SJSA1 (cell line): ENCODE data around the gene RAVER2. TPM values are rescaled to one million over a fixed set of nuclear protein-coding genes. Genes with fewer than 3 reads are reported as not detected.

Experiments
- DNase-seq, 2 experiments: peaks; one replicate each; pipeline ENCODE4 v3.0.0-alpha.2; 2015 to 2020; ENCODE audit warnings: low spot score in 2 of 2, low read depth in 1 of 2
- H3K27ac ChIP-seq: fragments of 250-450 bp; sonication (Bioruptor Pico); 2 replicates; pipeline ENCODE4 v1.5.1; 2020; ENCODE audit warnings: mild to moderate bottlenecking, moderate library complexity
- H3K27me3 ChIP-seq: fragments of 250-450 bp; sonication (Bioruptor Pico); replicated peaks from 2 replicates; pipeline ENCODE4 v1.5.1; 2020; ENCODE audit warnings: mild to moderate bottlenecking, moderate library complexity
- H3K36me3 ChIP-seq: fragments of 250-450 bp; sonication (Bioruptor Pico); 2 replicates; pipeline ENCODE4 v1.5.1; 2020; ENCODE audit warnings: mild to moderate bottlenecking
- H3K4me1 ChIP-seq: fragments of 250-450 bp; sonication (Bioruptor Pico); replicated peaks from 2 replicates; pipeline ENCODE4 v1.6.1; 2021; ENCODE audit warnings: mild to moderate bottlenecking
- H3K4me3 ChIP-seq: fragments of 250-450 bp; sonication (Bioruptor Pico); 2 replicates; pipeline ENCODE4 v1.5.1; 2020; ENCODE audit warnings: mild to moderate bottlenecking
- H3K9me3 ChIP-seq: fragments of 250-450 bp; sonication (Bioruptor Pico); replicated peaks from 2 replicates; pipeline ENCODE4 v1.5.1; 2020; ENCODE audit warnings: mild to moderate bottlenecking
- total RNA-seq: library from RNA; depleted of rRNA; stranded (reverse); fragments of >200 nt; shearing (Covaris generic); gene quantifications from 2 replicates; pipeline ENCODE4 v1.2.3, GENCODE V29; 2014

The RAVER2 gene
- total RNA-seq, 1 experiment from 2014 or later: 0.47 TPM

- Histone ChIP-seq H3K9me3 (no peaks in the 10 kb centered on the region), H3K4me1 (peaks cover 29% of the 10 kb centered on the region), H3K27me3 (no peaks in the 10 kb centered on the region), H3K4me3 (no peak overlapping the region), H3K36me3 (peaks cover 54% of the 10 kb centered on the region), H3K27ac (no peak overlapping the region)
- no peak for DNase-seq
Observed at GRCh38 chr1:64834734-64835133, 89.9 kb downstream of the RAVER2 start.

- DNase-seq: peak in 1 of 2 experiments; percentile 47
- H3K4me1 ChIP-seq: peaks cover 29% of the 10 kb centered on the region
- peaks cover 70% of the 10 kb centered on the region for H3K36me3 ChIP-seq
- no peaks in the 10 kb centered on the region for H3K27me3 ChIP-seq
- H3K27ac ChIP-seq: peak overlapping the region; percentile 49
- H3K4me3 ChIP-seq: no peak overlapping the region
- no peaks in the 10 kb centered on the region for H3K9me3 ChIP-seq
Observed at GRCh38 chr1:64836802-64837201, 91.9 kb downstream of the RAVER2 start.

GRCh38 chr1:64838486-64838885 lies 93.6 kb downstream of the RAVER2 start:
- no peaks in the 10 kb centered on the region for H3K9me3 ChIP-seq
- peaks cover 71% of the 10 kb centered on the region for H3K36me3 ChIP-seq
- no peak for DNase-seq
- H3K4me3 ChIP-seq: no peak overlapping the region
- H3K27ac ChIP-seq: no peak overlapping the region; the same call in 1 of the 2 replicates
- H3K27me3 ChIP-seq: no peaks in the 10 kb centered on the region
- peaks cover 29% of the 10 kb centered on the region for H3K4me1 ChIP-seq

- Histone ChIP-seq H3K4me1 (peaks cover 29% of the 10 kb centered on the region), H3K36me3 (peaks cover 71% of the 10 kb centered on the region)
- DNase-seq: no peak
Observed at GRCh38 chr1:64839261-64839660, 94.4 kb downstream of the RAVER2 start.

GRCh38 chr1:64839732-64840405 lies 95.0 kb downstream of the RAVER2 start:
- no peak for DNase-seq
- Histone ChIP-seq H3K27me3 (no peaks in the 10 kb centered on the region), H3K4me3 (no peak overlapping the region), H3K36me3 (peaks cover 70% of the 10 kb centered on the region), H3K4me1 (peaks cover 25% of the 10 kb centered on the region), H3K9me3 (no peaks in the 10 kb centered on the region), H3K27ac (no peak overlapping the region)

More at GRCh38 chr1:64839261-64839660, 94.4 kb downstream of the RAVER2 start:
- no peak overlapping the region for H3K27ac ChIP-seq
- H3K9me3 ChIP-seq: no peaks in the 10 kb centered on the region
- H3K4me3 ChIP-seq: no peak overlapping the region
- no peaks in the 10 kb centered on the region for H3K27me3 ChIP-seq

- H3K4me3 ChIP-seq: no peak overlapping the region
- H3K27me3 ChIP-seq: no peaks in the 10 kb centered on the region
- H3K4me1 ChIP-seq: peaks cover 12% of the 10 kb centered on the region
- H3K36me3 ChIP-seq: peaks cover 61% of the 10 kb centered on the region
- H3K27ac ChIP-seq: no peak overlapping the region
- no peak for DNase-seq
- H3K9me3 ChIP-seq: no peaks in the 10 kb centered on the region
Observed at GRCh38 chr1:64841330-64842065, 96.6 kb downstream of the RAVER2 start.

- H3K9me3 ChIP-seq: no peaks in the 10 kb centered on the region
- DNase-seq: no peak
- H3K4me1 ChIP-seq: peaks cover 5% of the 10 kb centered on the region
- no peak overlapping the region for H3K4me3 ChIP-seq
- peaks cover 59% of the 10 kb centered on the region for H3K36me3 ChIP-seq
- no peak overlapping the region for H3K27ac ChIP-seq
- H3K27me3 ChIP-seq: no peaks in the 10 kb centered on the region
Observed at GRCh38 chr1:64842224-64842623, 97.3 kb downstream of the RAVER2 start.

- H3K36me3 ChIP-seq: peaks cover 52% of the 10 kb centered on the region
- H3K4me3 ChIP-seq: no peak overlapping the region
- no peaks in the 10 kb centered on the region for H3K9me3 ChIP-seq
- H3K4me1 ChIP-seq: no peaks in the 10 kb centered on the region
- no peak for DNase-seq
- no peak overlapping the region for H3K27ac ChIP-seq
- H3K27me3 ChIP-seq: no peaks in the 10 kb centered on the region
Observed at GRCh38 chr1:64843675-64844074, 98.8 kb downstream of the RAVER2 start.

GRCh38 chr1:64844175-64844574 lies 99.3 kb downstream of the RAVER2 start:
- Histone ChIP-seq H3K4me1 (no peaks in the 10 kb centered on the region), H3K27ac (no peak overlapping the region), H3K9me3 (no peaks in the 10 kb centered on the region), H3K4me3 (no peak overlapping the region), H3K27me3 (no peaks in the 10 kb centered on the region), H3K36me3 (peaks cover 53% of the 10 kb centered on the region)
- no peak for DNase-seq

- Histone ChIP-seq H3K9me3 (no peaks in the 10 kb centered on the region), H3K4me1 (no peaks in the 10 kb centered on the region), H3K27me3 (no peaks in the 10 kb centered on the region), H3K36me3 (peaks cover 49% of the 10 kb centered on the region), H3K4me3 (no peak overlapping the region), H3K27ac (no peak overlapping the region)
- no peak for DNase-seq
Observed at GRCh38 chr1:64844609-64845008, 99.7 kb downstream of the RAVER2 start.

GRCh38 chr1:64845831-64846425 lies 101.1 kb downstream of the RAVER2 start:
- H3K27me3 ChIP-seq: no peaks in the 10 kb centered on the region
- peaks cover 47% of the 10 kb centered on the region for H3K36me3 ChIP-seq
- H3K4me1 ChIP-seq: no peaks in the 10 kb centered on the region
- no peak overlapping the region for H3K27ac ChIP-seq
- H3K4me3 ChIP-seq: no peak overlapping the region
- no peak for DNase-seq
- no peaks in the 10 kb centered on the region for H3K9me3 ChIP-seq

- DNase-seq: no peak
- H3K27me3 ChIP-seq: no peaks in the 10 kb centered on the region
- H3K36me3 ChIP-seq: peaks cover 39% of the 10 kb centered on the region
- H3K27ac ChIP-seq: no peak overlapping the region
- H3K9me3 ChIP-seq: no peaks in the 10 kb centered on the region
- no peaks in the 10 kb centered on the region for H3K4me1 ChIP-seq
- no peak overlapping the region for H3K4me3 ChIP-seq
Observed at GRCh38 chr1:64846573-64847430, 101.9 kb downstream of the RAVER2 start.

GRCh38 chr1:64847666-64848065 lies 102.8 kb downstream of the RAVER2 start:
- H3K36me3 ChIP-seq: peaks cover 40% of the 10 kb centered on the region
- H3K4me3 ChIP-seq: no peak overlapping the region
- H3K9me3 ChIP-seq: no peaks in the 10 kb centered on the region
- DNase-seq: no peak
- no peaks in the 10 kb centered on the region for H3K27me3 ChIP-seq
- no peaks in the 10 kb centered on the region for H3K4me1 ChIP-seq
- no peak overlapping the region for H3K27ac ChIP-seq
